ENCODE measurements around the gene OR52E2.
"Not testable (repeated sequence)": the region's sequence is repeated elsewhere in the genome, so short reads cannot be mapped to it uniquely, and the experiment has no call there.

The OR52E2 gene

GRCh38 chr11:5059391-5059790, at the start of gene OR52E2:
Gene OR52E2 (minus strand): TSS chr11:5059627. CDS start chr11:5059627, 0 bp downstream.
- no peak for DNase-seq

DNA sequence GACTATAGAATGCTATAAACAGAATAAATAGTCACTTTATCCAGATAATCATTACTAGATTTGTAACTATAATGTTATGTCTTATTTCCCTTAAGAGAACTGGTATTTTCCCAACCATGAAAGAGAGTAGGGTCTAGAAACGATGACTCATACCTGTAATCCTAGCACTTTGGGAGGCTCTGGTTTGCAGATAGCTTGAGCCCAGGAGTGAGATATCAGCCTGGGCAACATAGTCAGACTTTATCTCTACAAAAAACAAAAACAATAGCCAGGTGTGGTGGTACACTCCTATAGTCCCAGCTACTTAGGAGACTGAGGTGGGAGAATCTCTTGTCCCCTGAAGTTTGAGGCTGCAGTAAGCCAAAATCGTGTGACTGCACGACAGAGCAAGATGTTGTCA, 47.9 kb upstream of the OR52E2 start:
- DNase-seq = no peak

DNA sequence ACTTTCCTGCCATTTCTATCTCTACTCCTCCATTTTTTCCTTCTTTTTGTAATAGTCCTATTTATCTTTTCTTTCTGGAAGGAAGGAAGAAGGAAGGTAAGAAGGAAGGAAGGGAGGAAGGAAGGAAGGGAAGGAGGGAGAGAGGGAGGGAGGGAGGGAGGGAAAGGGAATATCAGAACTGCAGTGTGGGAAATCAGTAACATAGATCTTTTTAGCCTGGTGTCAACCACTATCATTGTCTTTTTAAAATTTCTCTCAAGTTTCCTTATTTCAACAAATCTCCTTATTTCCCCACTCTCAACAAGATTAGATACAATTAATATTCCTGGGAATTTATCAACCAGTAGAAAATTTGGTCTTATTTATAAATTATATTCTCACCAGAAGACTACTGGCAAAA, 43.6 kb upstream of the OR52E2 start:
- no peak for DNase-seq

- DNase-seq = no peak
These were observed 42.8 kb upstream of the OR52E2 start for GRCh38 chr11:5102246-5102645.

GRCh38 chr11:5096011-5096410, 36.6 kb upstream of the OR52E2 start:
- no peak for DNase-seq

DNA sequence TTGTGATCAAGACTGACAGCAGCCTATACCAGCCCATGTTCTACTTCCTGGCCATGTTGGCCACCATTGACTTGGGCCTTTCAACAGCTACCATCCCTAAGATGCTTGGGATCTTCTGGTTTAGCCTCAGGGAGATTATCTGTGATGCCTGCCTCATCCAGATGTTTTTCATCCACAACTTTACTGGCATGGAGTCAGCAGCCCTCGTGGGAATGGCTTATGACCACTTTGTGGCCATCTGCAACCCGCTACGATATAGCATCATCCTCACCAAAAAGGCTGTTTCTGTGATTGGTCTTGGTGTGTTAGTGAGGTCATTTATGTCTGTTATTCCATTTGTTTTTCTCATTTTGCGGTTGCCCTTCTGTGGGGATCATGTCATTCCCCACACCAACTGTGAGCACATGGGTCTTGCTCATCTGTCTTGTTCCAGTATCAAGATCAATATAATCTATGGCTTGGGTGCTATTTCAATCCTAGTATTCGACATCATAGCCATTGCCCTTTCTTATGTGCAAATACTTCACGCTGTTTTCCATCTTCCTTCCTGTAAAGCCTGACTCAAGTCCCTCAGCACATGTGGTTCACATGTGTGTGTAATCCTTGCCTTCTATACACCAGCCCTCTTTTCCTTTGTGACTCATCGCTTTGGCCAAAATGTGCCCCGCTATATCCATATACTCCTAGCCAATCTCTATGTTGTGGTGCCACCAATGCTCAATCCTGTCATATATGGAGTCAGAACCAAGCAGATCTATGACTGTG, 33.6 kb upstream of the OR52E2 start:
- DNase-seq = no peak

GRCh38 chr11:5090668-5091067, 31.2 kb upstream of the OR52E2 start:
- no peak for DNase-seq

DNA sequence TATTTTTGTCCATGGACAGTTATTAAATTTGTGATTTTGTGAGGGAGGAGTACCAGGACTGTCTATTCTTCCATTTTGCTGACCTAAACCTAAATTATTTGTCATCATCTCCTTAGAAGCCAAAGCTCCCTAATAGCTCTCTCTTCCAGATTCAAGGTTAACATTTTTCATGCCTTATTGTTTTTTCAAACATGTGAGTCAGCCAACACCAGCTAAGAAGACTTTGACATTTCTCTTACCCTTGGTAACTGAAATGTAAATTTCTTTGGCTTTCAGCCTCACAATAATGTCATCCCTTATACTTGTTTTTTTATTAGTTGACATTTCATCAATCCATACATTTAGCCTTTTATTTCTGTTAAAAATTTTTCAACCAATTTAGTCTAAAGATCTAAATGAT, 29.1 kb upstream of the OR52E2 start:
- DNase-seq = no peak

- no peak for DNase-seq
These were observed 24.2 kb upstream of the OR52E2 start for GRCh38 chr11:5083602-5084001.

GRCh38 chr11:5081405-5081804, 22.0 kb upstream of the OR52E2 start:
- DNase-seq = no peak

DNA sequence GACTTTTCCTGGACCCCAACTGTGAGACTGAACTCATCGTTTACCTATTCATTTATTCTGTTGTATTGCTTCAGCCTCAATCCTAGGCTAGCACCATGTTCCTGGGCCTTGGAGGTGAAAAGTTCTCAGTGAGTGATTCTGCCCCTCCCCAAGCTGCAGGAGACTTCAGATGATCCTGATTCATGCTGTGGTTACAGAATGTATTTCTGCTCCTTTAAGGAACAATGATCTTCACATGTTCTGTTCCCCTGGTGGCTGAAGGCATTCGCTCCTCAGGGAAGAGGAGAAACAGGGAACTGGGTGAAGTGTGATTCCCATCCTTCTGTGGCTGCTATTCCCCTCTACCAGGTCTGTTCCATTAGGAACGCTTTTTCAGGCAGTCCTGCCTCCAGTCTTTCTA, 12.4 kb upstream of the OR52E2 start:
- DNase-seq = no peak

GRCh38 chr11:5069272-5069671, 9.8 kb upstream of the OR52E2 start, which contains the start of gene OR52E1:
Gene OR52E1 (plus strand): TSS chr11:5069572.
- no peak for DNase-seq

DNA sequence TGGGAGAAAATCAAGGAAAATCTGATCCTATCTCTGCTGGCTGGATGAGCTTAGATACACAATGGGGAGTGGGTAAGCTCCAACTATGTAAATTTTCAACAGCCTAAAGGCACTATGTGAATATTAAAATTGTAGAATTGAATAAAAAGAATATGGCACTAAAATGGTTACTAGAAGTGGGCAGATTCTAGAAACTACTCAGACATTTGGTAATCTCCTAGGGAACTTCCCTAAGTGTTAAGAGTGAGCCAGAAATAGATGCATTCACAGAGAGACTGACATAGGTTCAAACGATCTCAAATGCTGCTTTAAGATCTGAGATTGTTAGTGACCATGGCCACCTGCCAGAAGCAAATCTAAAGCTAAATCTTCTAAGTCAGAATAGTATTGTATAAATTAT, 5.6 kb upstream of the OR52E2 start:
- DNase-seq = no peak

DNA sequence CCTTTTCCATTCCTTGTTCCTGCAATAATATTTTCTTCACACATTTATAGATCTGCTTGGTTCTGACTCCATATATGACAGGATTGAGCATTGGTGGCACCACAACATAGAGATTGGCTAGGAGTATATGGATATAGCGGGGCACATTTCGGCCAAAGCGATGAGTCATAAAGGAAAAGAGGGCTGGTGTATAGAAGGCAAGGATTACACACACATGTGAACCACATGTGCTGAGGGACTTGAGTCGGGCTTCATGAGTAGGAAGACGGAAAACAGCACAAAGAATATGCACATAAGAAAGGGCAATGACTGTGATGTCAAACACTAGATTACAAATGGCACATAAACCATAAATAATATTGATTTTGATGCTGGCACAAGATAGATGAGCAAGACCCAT, 748 bp downstream of the OR52E2 start:
- not testable (repeated sequence) for DNase-seq

DNA sequence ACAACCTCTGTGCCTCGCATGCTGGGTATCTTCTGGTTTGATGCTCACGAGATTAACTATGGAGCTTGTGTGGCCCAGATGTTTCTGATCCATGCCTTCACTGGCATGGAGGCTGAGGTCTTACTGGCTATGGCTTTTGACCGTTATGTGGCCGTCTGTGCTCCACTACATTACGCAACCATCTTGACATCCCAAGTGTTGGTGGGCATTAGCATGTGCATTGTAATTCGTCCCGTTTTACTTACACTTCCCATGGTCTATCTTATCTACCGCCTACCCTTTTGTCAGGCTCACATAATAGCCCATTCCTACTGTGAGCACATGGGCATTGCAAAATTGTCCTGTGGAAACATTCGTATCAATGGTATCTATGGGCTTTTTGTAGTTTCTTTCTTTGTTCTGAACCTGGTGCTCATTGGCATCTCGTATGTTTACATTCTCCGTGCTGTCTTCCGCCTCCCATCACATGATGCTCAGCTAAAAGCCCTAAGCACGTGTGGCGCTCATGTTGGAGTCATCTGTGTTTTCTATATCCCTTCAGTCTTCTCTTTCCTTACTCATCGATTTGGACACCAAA, 12.6 kb downstream of the OR52E2 start:
- no peak for DNase-seq

DNA sequence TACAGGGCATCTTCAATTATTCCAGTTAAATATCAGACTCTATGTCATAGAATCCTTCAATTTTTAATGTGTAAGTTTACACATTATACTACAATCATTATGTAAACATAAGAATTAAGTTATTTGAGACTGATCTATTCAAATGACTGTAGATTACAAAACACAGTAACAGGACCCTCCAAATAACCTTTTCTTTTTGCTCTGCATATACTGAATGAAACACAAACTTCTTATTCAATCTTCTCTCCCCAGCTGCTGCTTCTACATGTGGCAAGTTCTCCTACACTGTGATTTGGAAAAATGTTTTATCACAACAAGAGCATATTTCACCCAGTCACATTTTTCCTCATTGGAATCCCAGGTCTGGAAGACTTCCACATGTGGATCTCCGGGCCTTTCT, 13.2 kb downstream of the OR52E2 start, which contains the start of gene OR52J3:
TSS of gene OR52J3 (plus strand) at position 301 of the 400 bp plus-strand sequence. CDS start at position 301, 0 bp downstream.
- DNase-seq = no peak

DNA sequence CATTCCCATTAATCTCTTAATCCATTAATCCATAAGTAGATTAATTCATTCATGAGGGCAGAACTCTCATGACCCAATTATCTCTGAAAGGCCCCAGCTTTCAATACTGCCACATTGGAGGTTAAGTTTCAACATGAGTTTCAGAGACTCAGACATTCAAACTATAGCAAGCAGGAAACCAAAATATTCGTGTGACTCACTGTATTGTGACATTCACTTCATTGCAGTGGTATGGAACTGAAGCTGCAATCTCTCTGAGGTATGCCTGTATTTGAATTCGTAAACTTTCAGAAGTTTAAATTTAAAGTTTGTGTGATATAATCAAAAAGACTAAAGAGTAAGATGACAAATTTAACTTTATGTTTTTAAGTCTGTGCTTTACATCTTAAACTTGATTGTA, 16.0 kb downstream of the OR52E2 start:
- no peak for DNase-seq

DNA sequence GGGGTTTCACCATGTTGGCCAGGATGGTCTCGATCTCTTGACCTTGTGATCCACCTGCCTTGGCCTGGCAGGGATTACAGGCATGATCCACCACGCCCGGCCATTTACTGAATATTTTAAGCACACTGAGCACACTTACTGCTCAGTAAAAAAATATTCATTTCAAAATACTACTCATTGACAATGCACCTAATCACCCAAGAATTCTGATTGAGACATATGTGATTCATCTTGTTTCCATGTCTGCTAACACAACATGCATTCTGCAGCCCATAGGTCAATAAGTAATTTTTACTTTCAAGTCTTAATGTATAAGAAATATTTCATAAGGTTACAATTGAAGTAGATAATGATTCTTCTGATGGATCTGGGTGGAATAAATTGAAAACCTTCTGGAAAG, 17.3 kb downstream of the OR52E2 start:
- no peak for DNase-seq

GRCh38 chr11:5040876-5041275, 18.6 kb downstream of the OR52E2 start:
- no peak for DNase-seq

- no peak for DNase-seq
These were observed 21.1 kb downstream of the OR52E2 start for GRCh38 chr11:5038341-5038740.

DNA sequence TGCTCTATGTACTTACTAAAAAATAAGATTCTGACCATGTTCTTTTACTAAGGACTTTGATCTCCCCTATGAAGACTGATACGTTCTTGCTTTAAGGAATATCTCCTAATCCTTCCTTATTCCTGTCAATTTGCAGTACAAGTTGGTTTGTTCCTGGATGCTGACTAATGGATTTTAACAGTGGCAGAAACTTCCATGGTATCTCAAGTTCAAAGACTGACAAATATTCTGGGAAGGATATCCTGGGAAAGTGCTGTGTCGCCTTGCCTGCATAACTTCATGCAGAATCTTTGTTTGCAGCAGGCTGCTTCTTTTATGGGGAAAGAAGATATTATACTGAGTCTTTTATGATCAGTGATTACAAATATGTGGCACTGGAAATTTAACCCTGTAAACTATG, 21.5 kb downstream of the OR52E2 start:
- no peak for DNase-seq

GRCh38 chr11:5036669-5037068, 22.8 kb downstream of the OR52E2 start:
- DNase-seq = no peak

DNA sequence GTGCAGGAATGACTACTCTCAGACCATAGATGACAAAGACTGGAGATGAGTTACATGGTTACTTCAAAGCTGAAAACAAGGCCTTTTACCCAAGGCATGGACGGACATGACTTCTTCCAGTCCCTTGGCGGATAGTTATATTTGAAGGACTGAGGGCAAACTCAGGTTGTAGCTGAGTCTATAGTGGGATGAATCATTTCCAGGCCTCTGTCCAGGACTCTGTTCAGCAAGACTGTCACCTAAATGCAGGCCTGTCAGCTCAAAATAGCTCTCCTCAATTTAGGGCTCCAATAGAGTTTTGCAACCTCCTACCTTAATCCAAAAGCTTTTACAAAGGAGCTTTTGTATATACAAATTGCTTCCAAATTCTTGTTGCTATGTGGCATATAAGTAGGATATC, 37.4 kb downstream of the OR52E2 start:
- DNase-seq = no peak

GRCh38 chr11:5013012-5013411, 46.4 kb downstream of the OR52E2 start:
- DNase-seq = no peak

DNA sequence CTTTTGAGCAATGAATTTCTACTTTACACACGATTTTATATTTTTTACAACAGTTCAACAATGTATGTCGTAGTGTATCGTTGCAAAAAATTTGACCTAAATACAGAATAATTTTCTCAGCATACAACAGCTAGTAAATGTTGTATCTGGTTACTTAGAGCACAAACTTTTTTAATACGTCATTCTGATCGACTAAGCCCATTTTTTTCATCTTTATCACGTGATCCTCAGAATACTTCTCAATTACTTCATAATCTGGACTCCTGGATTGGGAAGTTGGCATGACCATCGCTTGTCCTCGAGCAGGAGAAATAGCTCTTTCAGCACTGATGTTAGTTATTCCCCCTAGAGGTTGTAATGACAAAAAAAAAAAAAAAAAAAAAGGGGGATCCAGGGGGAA, 48.2 kb downstream of the OR52E2 start:
- no peak for DNase-seq
